Measurements from ENCODE around the gene GGT5.
"Not testable (repeated sequence)": the region's sequence is repeated elsewhere in the genome, so short reads cannot be mapped to it uniquely, and the experiment has no call there.

DNA sequence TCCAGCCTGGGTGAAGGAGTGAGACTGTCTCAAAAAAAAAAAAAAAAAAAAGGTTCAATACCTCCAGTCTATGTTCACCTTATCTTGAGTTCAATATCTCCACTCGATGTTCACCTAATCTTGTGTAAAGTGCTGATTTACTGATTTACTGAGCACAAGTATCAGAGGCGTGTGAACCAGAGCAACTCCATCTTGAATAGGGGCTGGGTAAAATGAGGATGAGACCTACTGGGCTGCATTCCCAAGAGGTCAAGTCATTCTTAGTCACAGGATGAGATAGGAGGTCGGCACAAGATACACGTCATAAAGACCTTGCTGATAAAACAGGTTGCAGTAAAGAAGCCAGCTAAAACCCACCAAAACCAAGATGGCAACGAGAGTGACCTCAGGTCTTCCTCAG lies 41.0 kb downstream of the GGT5 start:
- TF ChIP-seq CTCF (IDR thresholded peaks at IDR 0.05 in 8 of 11, conservative IDR thresholded peaks at IDR 0.05 in 3 of 11); POLR2A (IDR thresholded peaks at IDR 0.05): not testable (repeated sequence)

All from spleen (tissue), 7 donors.